ENCODE measurements around the gene GASK1B.

Gene GASK1B

DNA sequence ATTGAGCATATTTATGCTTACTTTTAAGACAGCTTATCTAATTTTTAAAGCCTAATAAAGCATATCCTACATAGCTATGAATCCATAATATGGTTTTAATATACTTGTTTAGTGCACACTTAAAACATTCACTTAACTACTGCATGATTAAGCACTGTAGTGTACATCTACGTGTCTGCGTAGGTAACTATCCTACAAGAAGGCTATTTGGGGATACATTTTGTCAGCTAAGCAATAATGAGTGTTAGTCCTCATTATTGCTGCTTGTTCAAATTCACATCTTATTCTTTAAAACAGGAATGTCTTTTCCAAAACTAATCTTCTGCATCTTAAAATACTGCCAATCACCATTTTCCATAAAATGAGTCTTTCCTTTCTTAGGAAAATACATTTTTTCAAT, 38.6 kb downstream of the GASK1B start:
- no peak for FAIRE-seq

- FAIRE-seq: no peak
Measured at GRCh38 chr4:158133551-158133950, 39.3 kb downstream of the GASK1B start.

GRCh38 chr4:158131027-158131426, 41.8 kb downstream of the GASK1B start:
- no peak for FAIRE-seq

DNA sequence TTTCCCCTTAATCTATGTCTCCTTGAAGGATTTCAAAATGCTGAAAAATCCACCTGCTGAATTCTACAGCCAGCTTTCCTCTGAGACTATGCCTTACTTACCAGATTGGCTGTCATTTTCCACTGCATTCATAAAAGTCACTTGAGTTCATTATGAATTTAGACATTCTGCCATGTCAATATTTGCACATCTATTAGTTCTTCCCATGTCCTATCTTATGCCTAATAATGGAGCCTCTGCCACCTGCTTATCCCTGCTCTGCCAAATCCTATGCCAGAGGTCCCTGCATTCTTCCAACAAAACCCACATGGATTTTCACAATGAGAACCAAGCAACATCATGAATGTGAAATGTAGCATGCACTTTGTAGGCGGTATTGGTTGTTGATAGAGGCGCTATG, 42.6 kb downstream of the GASK1B start:
- FAIRE-seq: no peak

GRCh38 chr4:158129694-158130093, 43.1 kb downstream of the GASK1B start:
- no peak for FAIRE-seq

DNA sequence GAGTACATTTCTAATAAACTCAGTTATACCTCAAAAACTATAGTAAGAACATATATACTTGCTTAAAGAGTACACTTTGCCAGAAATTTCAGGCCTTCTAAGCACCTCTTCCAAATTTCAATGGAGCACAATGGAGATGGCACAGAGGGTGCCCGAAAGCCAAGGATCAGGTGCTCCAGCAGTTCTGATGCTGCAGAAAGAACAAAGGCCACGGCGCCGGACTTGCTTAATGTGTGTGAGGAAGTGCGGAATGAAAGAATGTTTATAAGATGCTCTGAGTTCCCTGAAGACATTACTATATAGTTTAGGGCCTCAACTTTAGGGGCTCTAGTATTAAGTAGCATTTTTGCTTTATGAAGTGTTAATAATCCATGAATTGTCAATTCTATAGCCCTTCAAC, 44.3 kb downstream of the GASK1B start:
- FAIRE-seq: no peak

DNA sequence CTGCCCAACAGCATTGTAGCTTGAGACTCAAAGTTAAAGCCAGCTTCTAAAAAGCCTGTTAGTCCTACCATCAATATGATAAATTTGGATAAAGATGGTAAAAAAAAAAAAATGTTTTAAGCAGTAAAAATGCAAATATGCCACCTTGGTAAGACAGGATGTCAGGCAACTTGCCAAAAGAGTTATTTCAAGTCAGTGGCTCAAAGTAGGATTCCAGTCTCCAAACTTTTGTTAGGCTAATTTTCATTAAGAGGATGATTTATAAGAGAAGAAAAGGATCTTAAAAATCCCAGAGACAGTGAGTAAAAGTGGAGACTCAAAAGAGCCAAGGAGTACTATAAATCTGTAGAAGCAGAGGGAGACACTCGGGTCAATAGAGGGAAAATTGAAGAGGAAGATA, 47.5 kb downstream of the GASK1B start:
- no peak for FAIRE-seq
